HCT116 (cell line): Measurements from ENCODE around the gene ZSWIM8. TPM values are rescaled to one million over a fixed set of nuclear protein-coding genes. Genes with fewer than 3 reads are reported as not detected.

Source experiments
- ATAC-seq: fragments of 200-7000 bp; cut with Tn5 transposase; 2 replicates; pipeline ENCODE4 v1.9.1; 2020; ENCODE audit warnings: mild to moderate bottlenecking, moderate library complexity
- BruUV-seq: library from RNA; stranded (reverse); fragments of 400-500 nt; replicated peaks from 2 replicates; lab custom pipeline; 2021; lab: Mats Ljungman, UMichigan
- CTCF ChIA-PET: fragments of 300-600 bp; sonication (Branson Sonifier 250); formaldehyde crosslinking; loops from one replicate; lab custom pipeline; 2021; ENCODE audit warnings: antibody characterized with exemption; lab: Charles Lee
- POLR2A ChIA-PET: fragments of 300-600, 350-600 bp; sonication (Branson Sonifier 250); formaldehyde crosslinking; loops from one replicate; lab custom pipeline; 2021; ENCODE audit warnings: antibody characterized with exemption; lab: Charles Lee
- RAD21 ChIA-PET, 2 experiments: fragments of 300-600 bp; sonication (Branson Sonifier 250); formaldehyde crosslinking; loops; one replicate each; lab custom pipeline; 2023; ENCODE audit warnings: low total read pairs in 2 of 2; ENCODE audit not compliant: uncharacterized antibody in 2 of 2, unreplicated experiment in 2 of 2, low non-redundant PET in 1 of 2; lab: Charles Lee
- DNase-seq: peaks from one replicate; pipeline ENCODE4 v3.0.0-alpha.2; 2010; ENCODE audit warnings: low read depth, low spot score
- H2AFZ ChIP-seq: fragments of 200-600 bp; shearing (Covaris generic), sonication (generic); 2 replicates; pipeline ENCODE4 v1.6.1; 2017; ENCODE audit warnings: low read depth, mixed run types, mixed read lengths, antibody characterized with exemption, low read length; ENCODE audit not compliant: poor library complexity, severe bottlenecking
- H3K27ac ChIP-seq: 2 replicates; pipeline ENCODE4 v1.5.1; 2012; ENCODE audit warnings: low read depth, low read length
- H3K27me3 ChIP-seq: fragments of 200-600 bp; sonication (generic); 2 replicates; pipeline ENCODE4 v1.6.1; 2016; ENCODE audit warnings: mixed run types, low read length, mixed read lengths; ENCODE audit not compliant: insufficient read depth
- H3K36me3 ChIP-seq, 2 experiments: fragments of 200-500 bp in 1 of 2; fragments of 200-600 bp in 1 of 2; sonication (Bioruptor generic) in 1 of 2; sonication (generic) in 1 of 2; 2 replicates each; pipeline versions ENCODE4 v1.5.1 to v1.6.1; 2014 to 2016; ENCODE audit warnings: low read length in 2 of 2, inconsistent platforms in 1 of 2, mixed read lengths in 1 of 2, mixed run types in 1 of 2; ENCODE audit not compliant: insufficient read depth in 2 of 2, control insufficient read depth in 1 of 2
- H3K4me1 ChIP-seq, 2 experiments: fragments of 200-600 bp in 1 of 2; sonication (generic) in 1 of 2; 2 replicates each; pipeline versions ENCODE4 v1.5.1 to v1.6.1; 2012 to 2017; ENCODE audit warnings: low read length in 2 of 2, inconsistent platforms in 1 of 2, mild to moderate bottlenecking in 1 of 2, mixed read lengths in 1 of 2, mixed run types in 1 of 2, moderate library complexity in 1 of 2; ENCODE audit not compliant: insufficient read depth in 2 of 2, control insufficient read depth in 1 of 2
- H3K4me2 ChIP-seq: fragments of 200-600 bp; sonication (generic); 2 replicates; pipeline ENCODE4 v1.6.1; 2017; ENCODE audit warnings: mixed run types, low read length, mixed read lengths
- H3K4me3 ChIP-seq, 2 experiments: fragments of 200-600 bp in 1 of 2; sonication (generic) in 1 of 2; replicated peaks in 1 of 2; 2 replicates each; pipeline ENCODE4 v1.5.1; 2011 to 2016; ENCODE audit warnings: low read length in 2 of 2, control low read depth in 1 of 2, low read depth in 1 of 2, mild to moderate bottlenecking in 1 of 2, mixed read lengths in 1 of 2, mixed run types in 1 of 2
- H3K79me2 ChIP-seq: fragments of 200-600 bp; sonication (generic); 2 replicates; pipeline ENCODE4 v1.6.1; 2017; ENCODE audit warnings: mild to moderate bottlenecking, mixed run types, low read length, moderate library complexity, mixed read lengths; ENCODE audit not compliant: insufficient read depth
- H3K9ac ChIP-seq: fragments of 200-600 bp; sonication (generic); 2 replicates; pipeline ENCODE4 v1.6.1; 2016; ENCODE audit warnings: low read length, mixed read lengths
- H3K9me2 ChIP-seq: fragments of 200-600 bp; sonication (generic), shearing (Covaris generic); 2 replicates; pipeline ENCODE4 v1.6.1; 2017; ENCODE audit warnings: mixed run types, mild to moderate bottlenecking, moderate library complexity; ENCODE audit not compliant: insufficient read depth
- H3K9me3 ChIP-seq, 2 experiments: fragments of 200-500 bp in 1 of 2; fragments of 200-600 bp in 1 of 2; sonication (Bioruptor generic) in 1 of 2; sonication (generic) in 1 of 2; 2 replicates each; pipeline ENCODE4 v1.6.1; 2014 to 2017; ENCODE audit warnings: low read length in 2 of 2, mixed read lengths in 2 of 2, inconsistent platforms in 1 of 2, low read depth in 1 of 2, mild to moderate bottlenecking in 1 of 2, mixed run types in 1 of 2, moderate library complexity in 1 of 2; ENCODE audit not compliant: control insufficient read depth in 1 of 2, insufficient read depth in 1 of 2
- H4K20me1 ChIP-seq: fragments of 200-600 bp; sonication (generic), shearing (Covaris generic); 2 replicates; pipeline ENCODE4 v1.6.1; 2017; ENCODE audit warnings: mixed run types, mild to moderate bottlenecking, moderate library complexity; ENCODE audit not compliant: insufficient read depth
- CBX3 ChIP-seq: IDR thresholded peaks from 2 replicates; pipeline ENCODE4 v1.6.1; 2012; ENCODE audit warnings: low read depth
- CTCF ChIP-seq, 3 experiments: fragments of 200-600 bp in 1 of 3; sonication (generic) in 1 of 3; IDR thresholded peaks in 2 of 3; conservative IDR thresholded peaks in 1 of 3; 2 replicates each; pipeline ENCODE4 v1.5.1; 2012 to 2017; ENCODE audit warnings: low read depth in 2 of 3, low read length in 2 of 3, antibody characterized with exemption in 1 of 3, borderline replicate concordance in 1 of 3, control low read depth in 1 of 3, mild to moderate bottlenecking in 1 of 3, mixed read lengths in 1 of 3, mixed run types in 1 of 3, moderate library complexity in 1 of 3; ENCODE audit not compliant: insufficient read depth in 1 of 3
- ELF1 ChIP-seq: IDR thresholded peaks from 2 replicates; pipeline ENCODE4 v1.6.1; 2012; ENCODE audit warnings: low read depth, borderline replicate concordance
- EZH2 ChIP-seq: fragments of 200-600 bp; sonication (generic); IDR thresholded peaks from 2 replicates; pipeline ENCODE4 v1.6.1; 2017; ENCODE audit warnings: antibody characterized with exemption, mixed run types
- EZH2phosphoT487 ChIP-seq: fragments of 200-600 bp; IDR thresholded peaks from 2 replicates; pipeline ENCODE4 v1.6.1; 2018; ENCODE audit warnings: antibody characterized with exemption, borderline replicate concordance
- FOSL1 ChIP-seq: IDR thresholded peaks from 2 replicates; pipeline ENCODE4 v1.6.1; 2012; ENCODE audit warnings: low read depth
- REST ChIP-seq: IDR thresholded peaks from 2 replicates; pipeline ENCODE4 v1.6.1; 2012; ENCODE audit warnings: low read depth
- SRF ChIP-seq: IDR thresholded peaks from 2 replicates; pipeline ENCODE4 v1.6.1; 2012; ENCODE audit warnings: low read depth
- intact Hi-C: fragments of 100-400 bp; cut with micrococcal nuclease; formaldehyde crosslinking; loops from 2 replicates; pipeline ENCODE4 v1.10.0; 2022
- total RNA-seq: library from RNA; stranded (reverse); gene quantifications from one replicate; pipeline ENCODE4 v1.2.1, GENCODE V29; 2021; ENCODE audit not compliant: unreplicated experiment

ZSWIM8 gene
- total RNA-seq, 1 experiment from 2014 or later = 49.9 TPM

- TF ChIP-seq CBX3 (no peak), CTCF (IDR thresholded peaks at IDR 0.05 in 2 of 3, conservative IDR thresholded peaks at IDR 0.05 in 1 of 3; ENCODE audit: borderline replicate concordance in 1 of 3, insufficient read depth in 1 of 3, low read depth in 2 of 3, low read length in 2 of 3) (no peak), SRF (no peak), REST (no peak), FOSL1 (no peak), ELF1 (no peak), EZH2 (no peak), EZH2phosphoT487 (no peak)
- Histone ChIP-seq H3K36me3 (peaks cover 35 to 53% of the 10 kb centered on the region in 2 experiments), H3K4me2 (no peak overlapping the region), H3K4me1 (peaks cover 9 to 21% of the 10 kb centered on the region in 2 experiments), H3K4me3 (no peak overlapping the region), H3K27ac (no peak overlapping the region), H3K9ac (no peak overlapping the region), H2AFZ (no peak overlapping the region), H3K27me3 (no peaks in the 10 kb centered on the region), H4K20me1 (no peaks in the 10 kb centered on the region), H3K79me2 (peaks cover 13% of the 10 kb centered on the region), H3K9me2 (no peaks in the 10 kb centered on the region), H3K9me3 (no peaks in the 10 kb centered on the region)
- no TSS peak for BruUV-seq
- DNase-seq (no peak), ATAC-seq (no peak)
- ChIA-PET CTCF (no interaction called here), RAD21 (no interaction called here), POLR2A (no interaction called here)
- intact Hi-C loops = no loop called here
These were observed 16.0 kb upstream of the ZSWIM8 start for GRCh38 chr10:73769396-73769795.
